OCI-LY3 (cell line): ENCODE data around the gene CD40LG.

ENCODE experiments used
- H2AFZ ChIP-seq: fragments of 200-600, 300-600 bp; shearing (Covaris generic); 2 replicates; pipeline ENCODE4 v1.6.0; 2014; ENCODE audit warnings: antibody characterized with exemption, low read depth, low read length
- H3K27ac ChIP-seq: fragments of 200-600, 300-600 bp; sonication (generic); 2 replicates; pipeline ENCODE4 v1.5.1; 2014; ENCODE audit warnings: mild to moderate bottlenecking, low read length, moderate library complexity, mixed read lengths
- H3K27me3 ChIP-seq: fragments of 200-600, 300-600 bp; sonication (generic); 2 replicates; pipeline ENCODE4 v1.6.1; 2014; ENCODE audit warnings: low read depth, low read length, mixed read lengths
- H3K36me3 ChIP-seq: fragments of 200-600, 300-600 bp; sonication (generic); replicated peaks from 2 replicates; pipeline ENCODE3; 2014; ENCODE audit warnings: low read depth, low read length, mixed read lengths
- H3K4me1 ChIP-seq: fragments of 300-600, 200-600 bp; sonication (generic); 2 replicates; pipeline ENCODE4 v1.6.1; 2014; ENCODE audit warnings: low read length, mixed read lengths
- H3K4me2 ChIP-seq: fragments of 200-600, 300-600 bp; sonication (generic); 2 replicates; pipeline ENCODE4 v1.6.1; 2014; ENCODE audit warnings: low read length, mixed read lengths
- H3K4me3 ChIP-seq: fragments of 300-600, 200-600 bp; sonication (generic); 2 replicates; pipeline ENCODE4 v1.5.1; 2014; ENCODE audit warnings: antibody characterized with exemption, mild to moderate bottlenecking, low read length, moderate library complexity
- H3K79me2 ChIP-seq: fragments of 300-600, 200-600 bp; shearing (Covaris generic); 2 replicates; pipeline ENCODE4 v1.6.1; 2014; ENCODE audit warnings: mild to moderate bottlenecking, low read length, mixed read lengths
- H3K9ac ChIP-seq: fragments of 300-600, 200-600 bp; shearing (Covaris generic); 2 replicates; pipeline ENCODE4 v1.6.0; 2014; ENCODE audit warnings: mild to moderate bottlenecking, low read length, moderate library complexity
- H3K9me3 ChIP-seq: fragments of 200-600, 300-600 bp; shearing (Covaris generic); 2 replicates; pipeline ENCODE4 v1.6.1; 2014; ENCODE audit warnings: low read length, mixed read lengths; ENCODE audit not compliant: insufficient read depth
- H4K20me1 ChIP-seq: fragments of 200-600, 300-600 bp; sonication (generic); 2 replicates; pipeline ENCODE4 v1.6.1; 2016; ENCODE audit warnings: low read length, mixed read lengths; ENCODE audit not compliant: insufficient read depth
- EZH2phosphoT487 ChIP-seq: fragments of 200-600 bp; shearing (Covaris generic); IDR thresholded peaks from 2 replicates; pipeline ENCODE4 v1.6.1; 2018; ENCODE audit warnings: antibody characterized with exemption, mixed run types, low read depth
- TF ChIP-seq, protein P1 (sequence below): fragments of 200-600, 300-600 bp; sonication (generic); IDR thresholded peaks from 2 replicates; pipeline ENCODE4 v1.5.1; 2014; ENCODE audit warnings: antibody characterized with exemption, low read length, low read depth

The CD40LG gene

DNA sequence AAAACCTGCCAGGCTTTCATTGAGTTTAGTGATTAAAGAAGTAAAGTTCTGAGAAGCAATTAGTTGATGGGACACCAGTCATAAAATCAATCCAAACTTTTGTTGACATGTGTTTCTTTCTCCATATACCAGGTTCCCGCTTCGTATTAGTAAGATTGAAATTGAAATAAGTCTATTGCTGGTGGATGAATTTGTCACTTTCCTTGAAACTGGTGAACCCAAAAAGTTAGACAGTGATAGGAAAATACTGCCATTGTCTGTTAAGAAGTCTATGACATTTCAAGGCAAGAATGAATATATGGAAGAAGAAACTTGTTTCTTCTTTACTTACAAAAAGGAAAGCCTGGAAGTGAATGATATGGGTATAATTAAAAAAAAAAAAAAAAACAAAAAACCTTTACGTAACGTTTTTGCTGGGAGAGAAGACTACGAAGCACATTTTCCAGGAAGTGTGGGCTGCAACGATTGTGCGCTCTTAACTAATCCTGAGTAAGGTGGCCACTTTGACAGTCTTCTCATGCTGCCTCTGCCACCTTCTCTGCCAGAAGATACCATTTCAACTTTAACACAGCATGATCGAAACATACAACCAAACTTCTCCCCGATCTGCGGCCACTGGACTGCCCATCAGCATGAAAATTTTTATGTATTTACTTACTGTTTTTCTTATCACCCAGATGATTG, at the start of gene CD40LG:
Gene CD40LG, plus strand, starts transcription at position 482 of the 684 bp plus-strand sequence. Its CDS starts 91 bp downstream, at position 573.
- Histone ChIP-seq H3K79me2 (no peaks in the 10 kb centered on the region), H4K20me1 (no peaks in the 10 kb centered on the region), H3K27me3 (no peaks in the 10 kb centered on the region), H3K4me3 (no peak within 1 kb of the TSS), H3K36me3 (no peaks in the 10 kb centered on the region), H3K27ac (no peak within 1 kb of the TSS), H3K9ac (no peak within 1 kb of the TSS), H3K9me3 (no peaks in the 10 kb centered on the region), H3K4me2 (no peak within 1 kb of the TSS), H2AFZ (no peak within 1 kb of the TSS), H3K4me1 (no peaks in the 10 kb centered on the region)
- TF ChIP-seq, protein P1, sequence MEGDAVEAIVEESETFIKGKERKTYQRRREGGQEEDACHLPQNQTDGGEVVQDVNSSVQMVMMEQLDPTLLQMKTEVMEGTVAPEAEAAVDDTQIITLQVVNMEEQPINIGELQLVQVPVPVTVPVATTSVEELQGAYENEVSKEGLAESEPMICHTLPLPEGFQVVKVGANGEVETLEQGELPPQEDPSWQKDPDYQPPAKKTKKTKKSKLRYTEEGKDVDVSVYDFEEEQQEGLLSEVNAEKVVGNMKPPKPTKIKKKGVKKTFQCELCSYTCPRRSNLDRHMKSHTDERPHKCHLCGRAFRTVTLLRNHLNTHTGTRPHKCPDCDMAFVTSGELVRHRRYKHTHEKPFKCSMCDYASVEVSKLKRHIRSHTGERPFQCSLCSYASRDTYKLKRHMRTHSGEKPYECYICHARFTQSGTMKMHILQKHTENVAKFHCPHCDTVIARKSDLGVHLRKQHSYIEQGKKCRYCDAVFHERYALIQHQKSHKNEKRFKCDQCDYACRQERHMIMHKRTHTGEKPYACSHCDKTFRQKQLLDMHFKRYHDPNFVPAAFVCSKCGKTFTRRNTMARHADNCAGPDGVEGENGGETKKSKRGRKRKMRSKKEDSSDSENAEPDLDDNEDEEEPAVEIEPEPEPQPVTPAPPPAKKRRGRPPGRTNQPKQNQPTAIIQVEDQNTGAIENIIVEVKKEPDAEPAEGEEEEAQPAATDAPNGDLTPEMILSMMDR = no peak
- TF ChIP-seq EZH2phosphoT487 = no peak

DNA sequence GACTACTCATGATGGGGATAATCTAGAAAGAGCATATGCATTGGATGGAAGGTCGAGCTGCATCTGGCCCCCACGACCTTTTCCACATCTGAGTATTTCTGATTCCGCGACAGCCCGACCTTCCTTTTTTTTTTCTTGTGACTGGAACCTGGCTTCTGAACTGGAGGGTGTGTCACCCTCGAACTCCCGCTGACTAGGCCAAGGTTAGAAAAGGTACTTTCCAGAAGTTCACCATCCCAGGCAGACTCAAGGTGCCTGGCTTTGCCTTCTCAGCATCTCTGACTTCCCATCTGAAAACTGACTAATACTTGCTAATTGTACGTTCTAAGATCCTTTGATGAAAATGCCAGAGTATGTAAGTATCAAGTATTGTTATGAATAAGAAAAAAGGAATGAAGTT, 49.3 kb upstream of the CD40LG start:
- Histone ChIP-seq H3K4me1 (no peaks in the 10 kb centered on the region; the same call in 1 of the 2 replicates), H3K4me2 (no peak overlapping the region), H2AFZ (no peak overlapping the region), H3K9me3 (no peaks in the 10 kb centered on the region), H3K4me3 (no peak overlapping the region), H3K36me3 (no peaks in the 10 kb centered on the region), H3K9ac (no peak overlapping the region), H3K27me3 (no peaks in the 10 kb centered on the region), H3K79me2 (no peaks in the 10 kb centered on the region), H3K27ac (no peak overlapping the region), H4K20me1 (no peaks in the 10 kb centered on the region)
- TF ChIP-seq, protein P1 = no peak
- no peak for TF ChIP-seq EZH2phosphoT487

DNA sequence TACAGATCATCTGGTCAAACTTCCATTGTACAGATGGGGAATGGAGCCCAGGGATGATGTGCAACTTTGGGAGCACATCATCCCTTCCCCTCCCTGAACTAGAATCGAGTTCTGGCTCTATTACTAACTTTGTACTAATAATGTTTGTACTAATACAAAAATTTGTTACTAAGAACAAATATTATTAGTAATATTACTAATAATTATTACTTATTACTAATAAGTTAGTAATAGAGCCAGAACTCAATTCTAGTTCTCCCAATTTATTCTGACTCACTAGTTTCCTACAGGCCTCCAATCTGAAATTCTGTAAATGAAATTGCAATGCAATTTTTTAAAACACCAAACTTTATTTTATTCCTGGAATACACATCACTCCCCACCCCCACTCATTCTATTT, 47.9 kb upstream of the CD40LG start:
- H4K20me1 ChIP-seq = no peaks in the 10 kb centered on the region
- H3K4me1 ChIP-seq = no peaks in the 10 kb centered on the region; the same call in 1 of the 2 replicates
- no peak overlapping the region for H2AFZ ChIP-seq
- no peaks in the 10 kb centered on the region for H3K79me2 ChIP-seq
- H3K27me3 ChIP-seq = no peaks in the 10 kb centered on the region
- no peak overlapping the region for H3K4me3 ChIP-seq
- H3K36me3 ChIP-seq = no peaks in the 10 kb centered on the region
- no peak overlapping the region for H3K9ac ChIP-seq
- H3K9me3 ChIP-seq = no peaks in the 10 kb centered on the region
- H3K27ac ChIP-seq = no peak overlapping the region
- no peak for TF ChIP-seq EZH2phosphoT487
- TF ChIP-seq, protein P1 = no peak
- no peak overlapping the region for H3K4me2 ChIP-seq

DNA sequence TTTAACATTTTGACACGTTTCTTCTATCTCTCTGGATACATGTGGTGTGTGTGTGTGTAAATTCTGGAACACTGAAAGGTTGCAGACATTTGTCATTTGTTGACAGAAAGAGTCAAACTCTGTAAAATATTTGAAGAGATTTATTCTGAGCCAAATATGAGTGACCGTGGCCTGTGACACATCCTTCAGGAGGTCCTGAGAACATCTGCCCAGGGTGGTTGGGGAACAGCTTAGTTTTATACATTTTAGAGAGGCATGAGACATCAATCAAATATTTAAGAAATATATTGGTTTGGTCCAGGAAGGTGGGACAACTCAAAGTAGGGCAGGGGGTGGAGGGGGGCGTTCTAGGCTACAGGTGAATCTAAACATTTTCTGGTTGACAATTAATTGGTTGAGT, 40.7 kb upstream of the CD40LG start:
- Histone ChIP-seq H3K36me3 (no peaks in the 10 kb centered on the region), H3K4me3 (no peak overlapping the region), H3K9ac (no peak overlapping the region), H3K27me3 (no peaks in the 10 kb centered on the region), H2AFZ (no peak overlapping the region), H3K79me2 (no peaks in the 10 kb centered on the region), H3K4me2 (no peak overlapping the region), H4K20me1 (no peaks in the 10 kb centered on the region), H3K9me3 (no peaks in the 10 kb centered on the region), H3K4me1 (peaks cover 5% of the 10 kb centered on the region), H3K27ac (no peak overlapping the region)
- TF ChIP-seq EZH2phosphoT487 = no peak
- TF ChIP-seq, protein P1 = no peak
